Stromal cell of bone marrow (primary cell): ENCODE measurements around the gene ZNRF3.
"Not testable (repeated sequence)": the region's sequence is repeated elsewhere in the genome, so short reads cannot be mapped to it uniquely, and the experiment has no call there.

Experiments used
- DNase-seq: peaks from one replicate; pipeline ENCODE4 v3.0.0-alpha.2; 2012; ENCODE audit warnings: low read depth

ZNRF3 gene

GRCh38 chr22:28985581-28986290 is 102.4 kb downstream of the ZNRF3 start:
- no peak for DNase-seq

GRCh38 chr22:28986366-28986765 is 103.0 kb downstream of the ZNRF3 start:
- DNase-seq, result no peak

- no peak for DNase-seq
These were observed 105.1 kb downstream of the ZNRF3 start for GRCh38 chr22:28988457-28988856.

- DNase-seq, result no peak
These were observed 105.7 kb downstream of the ZNRF3 start for GRCh38 chr22:28989035-28989464.

- no peak for DNase-seq
These were observed 106.1 kb downstream of the ZNRF3 start for GRCh38 chr22:28989484-28989883.

- no peak for DNase-seq
These were observed 106.5 kb downstream of the ZNRF3 start for GRCh38 chr22:28989912-28990311.

- no peak for DNase-seq
These were observed 109.4 kb downstream of the ZNRF3 start for GRCh38 chr22:28992565-28993356.

- no peak for DNase-seq
These were observed 111.2 kb downstream of the ZNRF3 start for GRCh38 chr22:28994522-28994921.

- no peak for DNase-seq
These were observed 112.2 kb downstream of the ZNRF3 start for GRCh38 chr22:28995551-28995950.

GRCh38 chr22:28997342-28997741 is 114.0 kb downstream of the ZNRF3 start:
- no peak for DNase-seq

- no peak for DNase-seq
These were observed 115.3 kb downstream of the ZNRF3 start for GRCh38 chr22:28998681-28999080.

- no peak for DNase-seq
These were observed 116.1 kb downstream of the ZNRF3 start for GRCh38 chr22:28999510-28999909.

- no peak for DNase-seq
These were observed 116.7 kb downstream of the ZNRF3 start for GRCh38 chr22:28999919-29000556.

- no peak for DNase-seq
These were observed 117.3 kb downstream of the ZNRF3 start for GRCh38 chr22:29000641-29001040.

- no peak for DNase-seq
These were observed 119.2 kb downstream of the ZNRF3 start for GRCh38 chr22:29002603-29003002.

- no peak for DNase-seq
These were observed 120.2 kb downstream of the ZNRF3 start for GRCh38 chr22:29003552-29003951.

GRCh38 chr22:29003975-29004646 is 120.7 kb downstream of the ZNRF3 start:
- no peak for DNase-seq

- no peak for DNase-seq
These were observed 121.4 kb downstream of the ZNRF3 start for GRCh38 chr22:29004647-29005371.

GRCh38 chr22:29005754-29006153 is 122.4 kb downstream of the ZNRF3 start:
- not testable (repeated sequence) for DNase-seq

GRCh38 chr22:29006346-29006745 is 123.0 kb downstream of the ZNRF3 start:
- DNase-seq, result no peak

GRCh38 chr22:29009148-29009547 is 125.8 kb downstream of the ZNRF3 start:
- DNase-seq, result no peak
